Right lobe of liver (tissue), 6 donors: Measurements from ENCODE around the gene GALNTL6. TPM values are rescaled to one million over a fixed set of nuclear protein-coding genes. Genes with fewer than 3 reads are reported as not detected.

Source experiments
- ATAC-seq, 4 donors: fragments of 200-7000 bp; cut with Tn5 transposase; one replicate each; pipeline ENCODE4 v1.9.1; 2020; ENCODE audit warnings: mild to moderate bottlenecking in 4 of 4, moderate library complexity in 4 of 4
- DNase-seq, 3 donors: peaks; one replicate each; pipeline ENCODE4 v3.0.0-alpha.2; 2020
- H3K27ac ChIP-seq, 3 donors: fragments of 200-600 bp; one replicate each; pipeline ENCODE4 v1.8.0; 2022
- H3K27me3 ChIP-seq, 2 donors: fragments of 200-600 bp; one replicate each; pipeline ENCODE4 v1.8.0; 2022
- H3K36me3 ChIP-seq, 4 donors: fragments of 200-600 bp; sonication (generic) in 1 of 4; one replicate each; pipeline versions ENCODE4 v1.5.1 to v1.8.0; 2017 to 2022; ENCODE audit warnings: control low read depth in 1 of 4
- H3K4me1 ChIP-seq, 4 donors: fragments of 200-600 bp; sonication (generic) in 1 of 4; one replicate each; pipeline versions ENCODE4 v1.5.1 to v1.8.0; 2017 to 2022; ENCODE audit warnings: control low read depth in 1 of 4
- H3K4me3 ChIP-seq, 3 donors: fragments of 200-600 bp; one replicate each; pipeline ENCODE4 v1.8.0; 2022
- H3K9me3 ChIP-seq, 4 donors: fragments of 200-600 bp; sonication (generic) in 1 of 4; one replicate each; pipeline versions ENCODE4 v1.5.1 to v1.8.0; 2017 to 2022; ENCODE audit warnings: control low read depth in 1 of 4
- CTCF ChIP-seq, 4 donors: fragments of 200-600 bp in 3 of 4; fragments of 450-650 bp in 1 of 4; IDR thresholded peaks; one replicate each; pipeline versions ENCODE4 v1.5.1 to v1.8.0; 2016 to 2022; ENCODE audit warnings: antibody characterized with exemption in 4 of 4, mild to moderate bottlenecking in 2 of 4
- POLR2A ChIP-seq: fragments of 450-650 bp; IDR thresholded peaks from one replicate; pipeline ENCODE4 v1.6.1; 2017; ENCODE audit warnings: antibody characterized with exemption, mild to moderate bottlenecking
- WGBS: methylation state at CpG from one replicate; pipeline ENCODE4 v1.1.6; 2018; ENCODE audit warnings: low coverage, low lambda C conversion rate; ENCODE audit not compliant: insufficient coverage; ENCODE audit errors: missing lambda C conversion rate; 5-methylcytosine and 5-hydroxymethylcytosine counted together
- intact Hi-C, 2 donors: fragments of 100-400 bp; cut with DNase I; formaldehyde crosslinking; loops; one replicate each; pipeline versions ENCODE4 v1.11.2 to v1.14.1; 2022
- total RNA-seq, 6 experiments: library from RNA; depleted of rRNA in 2 of 6; stranded (reverse); fragments of >200 nt in 2 of 6; fragmentation: NEBNext Ultra II Directional in 3 of 6; extraction: Animal tissue kit (Norgen Biotek cat#: 25700) in 3 of 6; gene quantifications; one replicate each; pipeline versions ENCODE4 v1.1.0 to v1.2.4, GENCODE V29; 2016 to 2023
- donor health status: DM: no; HTN: yes; CAD: no.
- donor health status: DM: no; HTN: no; CAD: no.
- donor health status: DM: no; HTN: no; CAD: no.
- donor health status: DM: no; HTN: yes; CAD: no.
- donor health status: DM: no; HTN: yes; CAD: no.

Gene GALNTL6
- total RNA-seq, 6 experiments from 2014 or later = 0.15 to 1.1 (median 0.30) TPM; not detected in 3

- H3K27me3 ChIP-seq = no peaks in the 10 kb centered on the region
- intact Hi-C loops = no loop called here
- ATAC-seq (no peak), DNase-seq (no peak)
- H3K36me3 ChIP-seq = no peaks in the 10 kb centered on the region
- TF ChIP-seq CTCF (IDR thresholded peaks at IDR 0.05) (no peak), POLR2A (no peak)
- peaks cover 0 to 5% (median 0%) of the 10 kb centered on the region in 4 donors for H3K9me3 ChIP-seq
- H3K27ac ChIP-seq = no peak overlapping the region
- H3K4me1 ChIP-seq = no peaks in the 10 kb centered on the region
- no peak overlapping the region for H3K4me3 ChIP-seq
Measured at GRCh38 chr4:172691552-172691951, 878.3 kb downstream of the GALNTL6 start.

- TF ChIP-seq CTCF (IDR thresholded peaks at IDR 0.05) (no peak), POLR2A (no peak)
- DNase-seq (no peak), ATAC-seq (no peak)
- Histone ChIP-seq H3K27ac (no peak overlapping the region), H3K4me1 (no peaks in the 10 kb centered on the region), H3K9me3 (peaks cover 0 to 5% (median 0%) of the 10 kb centered on the region in 4 donors), H3K27me3 (no peaks in the 10 kb centered on the region), H3K36me3 (no peaks in the 10 kb centered on the region), H3K4me3 (no peak overlapping the region)
- WGBS = 47% methylated on average over 2 of the region's 2 CpGs
- intact Hi-C loops = no loop called here
Measured at GRCh38 chr4:172692701-172693100, 879.5 kb downstream of the GALNTL6 start.

- 9% methylated on average over 3 of the region's 4 CpGs for WGBS
- Histone ChIP-seq H3K4me3 (no peak overlapping the region), H3K36me3 (no peaks in the 10 kb centered on the region), H3K27ac (no peak overlapping the region), H3K9me3 (no peaks in the 10 kb centered on the region), H3K4me1 (no peaks in the 10 kb centered on the region), H3K27me3 (no peaks in the 10 kb centered on the region)
- DNase-seq = no peak
- TF ChIP-seq POLR2A (no peak), CTCF (IDR thresholded peaks at IDR 0.05) (no peak)
- intact Hi-C loops = no loop called here
- no peak for ATAC-seq
Measured at GRCh38 chr4:172698256-172698655, 885.1 kb downstream of the GALNTL6 start.

- no peak overlapping the region for H3K4me3 ChIP-seq
- TF ChIP-seq CTCF (IDR thresholded peaks at IDR 0.05) (no peak), POLR2A (no peak)
- DNase-seq = no peak
- no peak overlapping the region for H3K27ac ChIP-seq
- H3K27me3 ChIP-seq = no peaks in the 10 kb centered on the region
- no peaks in the 10 kb centered on the region for H3K36me3 ChIP-seq
- intact Hi-C loops = no loop called here
- no peak for ATAC-seq
- no peaks in the 10 kb centered on the region for H3K4me1 ChIP-seq
- no peaks in the 10 kb centered on the region for H3K9me3 ChIP-seq
Measured at GRCh38 chr4:172705565-172705964, 892.4 kb downstream of the GALNTL6 start.

GRCh38 chr4:172706000-172706399 is 892.8 kb downstream of the GALNTL6 start:
- intact Hi-C loops = no loop called here
- Histone ChIP-seq H3K4me1 (no peaks in the 10 kb centered on the region), H3K4me3 (no peak overlapping the region), H3K27ac (no peak overlapping the region), H3K27me3 (no peaks in the 10 kb centered on the region), H3K36me3 (no peaks in the 10 kb centered on the region), H3K9me3 (no peaks in the 10 kb centered on the region)
- no peak for DNase-seq
- TF ChIP-seq POLR2A (no peak), CTCF (IDR thresholded peaks at IDR 0.05) (no peak)
- no peak for ATAC-seq
